ENCODE data around the gene ABCC10. TPM values are rescaled to one million over a fixed set of nuclear protein-coding genes. Genes with fewer than 3 reads are reported as not detected.

The ABCC10 gene
- total and polyA plus RNA-seq, 10 of the 15 experiments (the other 5 are each of a cell fraction or from before 2014, with no cell fraction given): 0.80 to 18.2 (median 6.4) TPM

DNA sequence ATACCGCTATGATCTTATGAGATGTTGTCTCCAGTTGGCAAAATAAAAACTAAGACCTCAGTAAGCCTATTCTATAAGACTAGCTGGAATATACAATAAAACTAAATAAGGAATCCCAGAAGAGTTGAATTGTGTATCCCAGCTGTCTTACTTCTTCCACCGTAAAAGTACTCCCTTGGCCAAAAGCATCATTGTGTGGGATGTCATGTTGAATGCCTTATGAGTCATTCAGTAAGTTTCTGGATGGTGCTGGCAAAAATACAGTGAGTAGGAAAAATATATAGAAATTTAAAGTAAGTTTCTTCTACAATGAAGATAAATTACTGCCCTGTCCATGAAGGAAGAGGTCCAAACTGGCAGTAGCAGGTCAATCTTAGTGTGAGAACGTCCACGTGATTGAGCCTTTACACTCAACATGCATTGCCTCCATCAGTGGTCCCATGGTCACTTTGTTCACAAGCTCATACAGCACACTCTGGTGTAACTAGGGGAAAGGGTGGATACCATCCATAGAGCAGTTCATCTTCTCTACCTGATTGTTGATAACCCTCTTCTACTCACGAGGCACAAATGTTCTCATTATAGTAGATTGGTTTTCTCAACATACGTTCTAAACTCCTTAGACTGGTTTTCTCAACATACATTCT is 44.2 kb upstream of the ABCC10 start (continued):
- TF ChIP-seq, protein P1, sequence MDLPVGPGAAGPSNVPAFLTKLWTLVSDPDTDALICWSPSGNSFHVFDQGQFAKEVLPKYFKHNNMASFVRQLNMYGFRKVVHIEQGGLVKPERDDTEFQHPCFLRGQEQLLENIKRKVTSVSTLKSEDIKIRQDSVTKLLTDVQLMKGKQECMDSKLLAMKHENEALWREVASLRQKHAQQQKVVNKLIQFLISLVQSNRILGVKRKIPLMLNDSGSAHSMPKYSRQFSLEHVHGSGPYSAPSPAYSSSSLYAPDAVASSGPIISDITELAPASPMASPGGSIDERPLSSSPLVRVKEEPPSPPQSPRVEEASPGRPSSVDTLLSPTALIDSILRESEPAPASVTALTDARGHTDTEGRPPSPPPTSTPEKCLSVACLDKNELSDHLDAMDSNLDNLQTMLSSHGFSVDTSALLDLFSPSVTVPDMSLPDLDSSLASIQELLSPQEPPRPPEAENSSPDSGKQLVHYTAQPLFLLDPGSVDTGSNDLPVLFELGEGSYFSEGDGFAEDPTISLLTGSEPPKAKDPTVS (IDR thresholded peaks at IDR 0.05; ENCODE audit: low read depth, low read length): no peak
- no peak for TF ChIP-seq SIX5 (IDR thresholded peaks at IDR 0.05; ENCODE audit: low read depth, low read length, severe bottlenecking)
- TF ChIP-seq NR2C1 (IDR thresholded peaks at IDR 0.05): no peak
- TF ChIP-seq ZSCAN29 (IDR thresholded peaks at IDR 0.05): no peak
- TF ChIP-seq, protein P2, sequence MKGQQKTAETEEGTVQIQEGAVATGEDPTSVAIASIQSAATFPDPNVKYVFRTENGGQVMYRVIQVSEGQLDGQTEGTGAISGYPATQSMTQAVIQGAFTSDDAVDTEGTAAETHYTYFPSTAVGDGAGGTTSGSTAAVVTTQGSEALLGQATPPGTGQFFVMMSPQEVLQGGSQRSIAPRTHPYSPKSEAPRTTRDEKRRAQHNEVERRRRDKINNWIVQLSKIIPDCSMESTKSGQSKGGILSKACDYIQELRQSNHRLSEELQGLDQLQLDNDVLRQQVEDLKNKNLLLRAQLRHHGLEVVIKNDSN (IDR thresholded peaks at IDR 0.05; ENCODE audit: borderline replicate concordance, extremely low read length, insufficient read depth, low read depth, low read length): no peak
- TF ChIP-seq, protein P3, sequence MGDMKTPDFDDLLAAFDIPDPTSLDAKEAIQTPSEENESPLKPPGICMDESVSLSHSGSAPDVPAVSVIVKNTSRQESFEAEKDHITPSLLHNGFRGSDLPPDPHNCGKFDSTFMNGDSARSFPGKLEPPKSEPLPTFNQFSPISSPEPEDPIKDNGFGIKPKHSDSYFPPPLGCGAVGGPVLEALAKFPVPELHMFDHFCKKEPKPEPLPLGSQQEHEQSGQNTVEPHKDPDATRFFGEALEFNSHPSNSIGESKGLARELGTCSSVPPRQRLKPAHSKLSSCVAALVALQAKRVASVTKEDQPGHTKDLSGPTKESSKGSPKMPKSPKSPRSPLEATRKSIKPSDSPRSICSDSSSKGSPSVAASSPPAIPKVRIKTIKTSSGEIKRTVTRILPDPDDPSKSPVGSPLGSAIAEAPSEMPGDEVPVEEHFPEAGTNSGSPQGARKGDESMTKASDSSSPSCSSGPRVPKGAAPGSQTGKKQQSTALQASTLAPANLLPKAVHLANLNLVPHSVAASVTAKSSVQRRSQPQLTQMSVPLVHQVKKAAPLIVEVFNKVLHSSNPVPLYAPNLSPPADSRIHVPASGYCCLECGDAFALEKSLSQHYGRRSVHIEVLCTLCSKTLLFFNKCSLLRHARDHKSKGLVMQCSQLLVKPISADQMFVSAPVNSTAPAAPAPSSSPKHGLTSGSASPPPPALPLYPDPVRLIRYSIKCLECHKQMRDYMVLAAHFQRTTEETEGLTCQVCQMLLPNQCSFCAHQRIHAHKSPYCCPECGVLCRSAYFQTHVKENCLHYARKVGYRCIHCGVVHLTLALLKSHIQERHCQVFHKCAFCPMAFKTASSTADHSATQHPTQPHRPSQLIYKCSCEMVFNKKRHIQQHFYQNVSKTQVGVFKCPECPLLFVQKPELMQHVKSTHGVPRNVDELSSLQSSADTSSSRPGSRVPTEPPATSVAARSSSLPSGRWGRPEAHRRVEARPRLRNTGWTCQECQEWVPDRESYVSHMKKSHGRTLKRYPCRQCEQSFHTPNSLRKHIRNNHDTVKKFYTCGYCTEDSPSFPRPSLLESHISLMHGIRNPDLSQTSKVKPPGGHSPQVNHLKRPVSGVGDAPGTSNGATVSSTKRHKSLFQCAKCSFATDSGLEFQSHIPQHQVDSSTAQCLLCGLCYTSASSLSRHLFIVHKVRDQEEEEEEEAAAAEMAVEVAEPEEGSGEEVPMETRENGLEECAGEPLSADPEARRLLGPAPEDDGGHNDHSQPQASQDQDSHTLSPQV (IDR thresholded peaks at IDR 0.05): no peak
- no peak for TF ChIP-seq RAD21 (IDR thresholded peaks at IDR 0.05; ENCODE audit: insufficient read depth, low read depth, low read length)
- no peak for TF ChIP-seq MEF2B (IDR thresholded peaks at IDR 0.05; ENCODE audit: partially characterized antibody, poor library complexity, severe bottlenecking)
- no peak for TF ChIP-seq PML (IDR thresholded peaks at IDR 0.05; ENCODE audit: low read length)
- TF ChIP-seq JUNB (IDR thresholded peaks at IDR 0.05): peak; percentile 45; the same call in 1 of the 2 replicates
- TF ChIP-seq, protein P4, sequence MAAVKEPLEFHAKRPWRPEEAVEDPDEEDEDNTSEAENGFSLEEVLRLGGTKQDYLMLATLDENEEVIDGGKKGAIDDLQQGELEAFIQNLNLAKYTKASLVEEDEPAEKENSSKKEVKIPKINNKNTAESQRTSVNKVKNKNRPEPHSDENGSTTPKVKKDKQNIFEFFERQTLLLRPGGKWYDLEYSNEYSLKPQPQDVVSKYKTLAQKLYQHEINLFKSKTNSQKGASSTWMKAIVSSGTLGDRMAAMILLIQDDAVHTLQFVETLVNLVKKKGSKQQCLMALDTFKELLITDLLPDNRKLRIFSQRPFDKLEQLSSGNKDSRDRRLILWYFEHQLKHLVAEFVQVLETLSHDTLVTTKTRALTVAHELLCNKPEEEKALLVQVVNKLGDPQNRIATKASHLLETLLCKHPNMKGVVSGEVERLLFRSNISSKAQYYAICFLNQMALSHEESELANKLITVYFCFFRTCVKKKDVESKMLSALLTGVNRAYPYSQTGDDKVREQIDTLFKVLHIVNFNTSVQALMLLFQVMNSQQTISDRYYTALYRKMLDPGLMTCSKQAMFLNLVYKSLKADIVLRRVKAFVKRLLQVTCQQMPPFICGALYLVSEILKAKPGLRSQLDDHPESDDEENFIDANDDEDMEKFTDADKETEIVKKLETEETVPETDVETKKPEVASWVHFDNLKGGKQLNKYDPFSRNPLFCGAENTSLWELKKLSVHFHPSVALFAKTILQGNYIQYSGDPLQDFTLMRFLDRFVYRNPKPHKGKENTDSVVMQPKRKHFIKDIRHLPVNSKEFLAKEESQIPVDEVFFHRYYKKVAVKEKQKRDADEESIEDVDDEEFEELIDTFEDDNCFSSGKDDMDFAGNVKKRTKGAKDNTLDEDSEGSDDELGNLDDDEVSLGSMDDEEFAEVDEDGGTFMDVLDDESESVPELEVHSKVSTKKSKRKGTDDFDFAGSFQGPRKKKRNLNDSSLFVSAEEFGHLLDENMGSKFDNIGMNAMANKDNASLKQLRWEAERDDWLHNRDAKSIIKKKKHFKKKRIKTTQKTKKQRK (IDR thresholded peaks at IDR 0.05; ENCODE audit: low read depth, low read length): no peak
- TF ChIP-seq ETV6 (conservative IDR thresholded peaks at IDR 0.05 in 1 of 2, IDR thresholded peaks at IDR 0.05 in 1 of 2; ENCODE audit: borderline replicate concordance in 1 of 2, low read depth in 1 of 2): no peak

Measured in GM12878 (cell line).